Heart right ventricle (tissue), 16 donors: Measurements from ENCODE around the gene COL9A1. TPM values are rescaled to one million over a fixed set of nuclear protein-coding genes. Genes with fewer than 3 reads are reported as not detected.

Source experiments
- ATAC-seq, 8 donors: fragments of 200-7000 bp; cut with Tn5 transposase; one replicate each; pipeline ENCODE4 v1.9.1; 2020; ENCODE audit warnings: mild to moderate bottlenecking in 8 of 8, moderate library complexity in 8 of 8, moderate number of reproducible peaks in 1 of 8
- DNase-seq, 2 donors: peaks; one replicate each; pipeline ENCODE4 v3.0.0-alpha.2; 2020
- H3K27ac ChIP-seq, 10 donors: fragments of 200-600 bp; sonication (generic) in 2 of 10; one replicate each; pipeline versions ENCODE4 v1.5.0 to v1.8.0; 2020 to 2022; ENCODE audit warnings: mild to moderate bottlenecking in 3 of 10
- H3K27me3 ChIP-seq, 7 donors: fragments of 200-600 bp; one replicate each; pipeline ENCODE4 v1.8.0; 2021 to 2022; ENCODE audit warnings: mild to moderate bottlenecking in 2 of 7
- H3K36me3 ChIP-seq, 9 donors: fragments of 200-600 bp; sonication (generic) in 1 of 9; one replicate each; pipeline versions ENCODE4 v1.5.0 to v1.8.0; 2020 to 2022; ENCODE audit warnings: mild to moderate bottlenecking in 2 of 9
- H3K4me1 ChIP-seq, 9 donors: fragments of 200-600 bp; sonication (generic) in 1 of 9; one replicate each; pipeline versions ENCODE4 v1.5.0 to v1.8.0; 2020 to 2022; ENCODE audit warnings: mild to moderate bottlenecking in 4 of 9
- H3K4me3 ChIP-seq, 10 donors: fragments of 200-600 bp; sonication (generic) in 2 of 10; one replicate each; pipeline versions ENCODE4 v1.5.0 to v1.8.0; 2020 to 2022; ENCODE audit warnings: mild to moderate bottlenecking in 7 of 10, moderate library complexity in 2 of 10
- H3K9me3 ChIP-seq, 11 donors: fragments of 200-600 bp in 10 of 11; sonication (generic) in 2 of 11; one replicate each; pipeline versions ENCODE4 v1.5.0 to v1.8.0; 2013 to 2022; ENCODE audit warnings: mild to moderate bottlenecking in 2 of 11, control low read depth in 1 of 11, moderate library complexity in 1 of 11
- CTCF ChIP-seq, 9 donors: fragments of 200-600 bp; sonication (generic) in 2 of 9; IDR thresholded peaks; one replicate each; pipeline versions ENCODE4 v1.5.0 to v1.8.0; 2021 to 2022; ENCODE audit warnings: antibody characterized with exemption in 9 of 9, mild to moderate bottlenecking in 5 of 9, moderate library complexity in 1 of 9
- WGBS, 2 donors: extraction: QIAGEN DNeasy Blood & Tissue Kit; methylation state at CpG; one replicate each; pipeline ENCODE4 v1.1.7; 2013; ENCODE audit warnings: inconsistent platforms in 1 of 2; 5-methylcytosine and 5-hydroxymethylcytosine counted together
- intact Hi-C, 10 donors: fragments of 100-400 bp; cut with DNase I; formaldehyde crosslinking; loops; one replicate each; pipeline versions ENCODE4 v1.11.1 to v1.14.2; 2022
- polyA plus RNA-seq, 2 donors: library from polyadenylated mRNA; stranded (reverse); fragments of 200-250 nt; gene quantifications; one replicate each; pipeline ENCODE4 v1.2.3, GENCODE V29; 2013
- total RNA-seq, 10 donors: library from RNA; stranded (reverse); fragmentation: NEBNext Ultra II Directional in 3 of 10; extraction: Animal tissue kit (Norgen Biotek cat#: 25700) in 3 of 10; gene quantifications; one replicate each; pipeline versions ENCODE4 v1.2.1 to v1.2.4, GENCODE V29; 2021 to 2023
- donor health status: Arrhythmogenic right ventricular cardiomyopathy.
- donor health status: ischemic (EF 13 %, LVEDD 7.1; RV severe dilation, severe dysfunction).
- donor health status: healthy with polysubstance abuse.
- donor health status: DM: no; HTN: yes; CAD: no.
- donor health status: DM: no; HTN: no; CAD: no.
- donor health status: ischemic (EF 25% LVEDD 6.9; RV normal size, moderate dysfunction).
- donor health status: ischemic (EF 25% LVEDD 5.7; RV mildly dilated, moderate dysfunction).
- donor health status: healthy.
- donor health status: DM: yes; HTN: yes; CAD: no.
- donor health status: Ischemic cardiomyopathy.
- donor health status: ischemic (EF 35%, LVEDD 5.7; RV mildly dilated, moderate dysfunction).
- donor health status: nonischemic (EF 11% LVEDD 7.7; RV severe dilation, severe dysfunction).
- donor health status: DM: yes; HTN: yes; CAD: no.
- donor health status: PGD.
- donor health status: ischemic (EF 29% LVEDD 5.4; RV normal size, mild dysfunction).
- donor health status: nonischemic (EF 23%, LVEDD 6.1; RV moderate dilation, normal function).

The COL9A1 gene
- total and polyA plus RNA-seq, 12 donors: 0.16 to 5.2 (median 0.51) TPM; not detected in 1

- Histone ChIP-seq H3K27me3 (no peaks in the 10 kb centered on the region), H3K9me3 (peaks cover 0 to 15% (median 0%) of the 10 kb centered on the region in 11 donors), H3K4me3 (no peak overlapping the region), H3K36me3 (no peaks in the 10 kb centered on the region), H3K4me1 (no peaks in the 10 kb centered on the region), H3K27ac (no peak overlapping the region)
- intact Hi-C loops: no loop called here
- ATAC-seq: no peak
- DNase-seq: no peak
- no peak for TF ChIP-seq CTCF (IDR thresholded peaks at IDR 0.05)
Observed at GRCh38 chr6:70338775-70339174, 35.9 kb upstream of the COL9A1 start.

DNA sequence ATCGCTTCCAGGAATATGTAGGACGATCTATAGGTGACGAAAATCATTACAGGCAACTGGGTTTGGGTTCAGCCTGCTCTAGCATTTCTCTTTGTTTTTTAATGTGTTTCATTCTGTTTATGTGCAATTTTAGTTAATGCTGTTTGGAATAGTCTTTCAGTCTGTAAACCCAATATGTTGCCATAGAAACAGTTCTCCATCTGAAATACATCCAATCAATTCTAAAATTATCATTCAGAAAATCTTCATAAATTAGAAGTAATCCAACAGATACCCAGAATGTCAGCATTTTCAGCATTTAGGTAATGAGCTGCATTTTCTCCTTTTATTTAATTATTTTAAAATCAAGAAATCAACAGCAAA is 34.8 kb upstream of the COL9A1 start:
- intact Hi-C loops: no loop called here
- ATAC-seq (no peak), DNase-seq (no peak)
- Histone ChIP-seq H3K4me3 (no peak overlapping the region), H3K27ac (no peak overlapping the region), H3K27me3 (no peaks in the 10 kb centered on the region), H3K36me3 (no peaks in the 10 kb centered on the region), H3K9me3 (peaks cover 0 to 15% (median 0%) of the 10 kb centered on the region in 11 donors), H3K4me1 (no peaks in the 10 kb centered on the region)
- WGBS, 2 donors: 48 to 58% methylated on average over 3 of the region's 3 CpGs
- TF ChIP-seq CTCF (IDR thresholded peaks at IDR 0.05): no peak

DNA sequence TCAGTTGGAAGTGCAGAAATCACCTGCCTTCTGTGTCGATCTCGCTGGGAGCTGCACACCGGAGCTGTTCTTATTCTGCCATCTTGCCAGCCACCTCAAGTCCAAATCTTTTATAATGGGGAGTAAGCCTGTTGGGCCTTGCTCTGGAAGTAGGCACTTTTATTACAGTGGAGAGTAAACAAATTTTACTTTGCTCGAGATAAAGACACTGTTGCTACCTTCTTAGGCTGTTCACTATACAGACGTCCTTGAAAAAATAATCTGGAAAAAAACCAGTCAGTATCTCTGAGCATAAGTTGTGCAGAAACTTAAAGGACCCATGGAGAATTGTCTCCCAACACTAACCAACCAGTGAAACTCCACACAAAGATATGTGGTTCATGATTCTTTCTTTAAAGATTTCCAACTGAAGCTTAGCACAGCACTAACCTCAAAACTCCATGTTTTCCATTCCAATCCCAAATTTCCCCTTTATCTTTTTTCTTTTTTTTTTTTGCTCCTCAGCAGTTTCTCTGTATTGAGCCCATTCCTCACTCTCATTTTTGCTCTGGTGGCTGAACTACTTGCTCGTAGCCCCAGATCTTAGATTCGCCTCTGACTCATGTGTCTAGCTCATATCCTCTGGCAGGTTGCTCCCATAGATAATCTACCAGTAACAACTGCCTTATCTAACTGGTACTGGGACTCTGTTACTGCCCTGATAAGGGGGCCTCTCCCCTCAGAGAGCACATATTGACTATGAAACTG is 34.3 kb upstream of the COL9A1 start:
- H3K4me1 ChIP-seq: no peaks in the 10 kb centered on the region
- 56 to 70% methylated on average over 7 of the region's 7 CpGs for WGBS, 2 donors
- H3K9me3 ChIP-seq: peaks cover 0 to 15% (median 0%) of the 10 kb centered on the region in 11 donors
- ATAC-seq (no peak), DNase-seq (no peak)
- TF ChIP-seq CTCF (IDR thresholded peaks at IDR 0.05): no peak
- no peaks in the 10 kb centered on the region for H3K36me3 ChIP-seq
- intact Hi-C loops: no loop called here
- no peak overlapping the region for H3K4me3 ChIP-seq
- H3K27ac ChIP-seq: no peak overlapping the region
- no peaks in the 10 kb centered on the region for H3K27me3 ChIP-seq

DNA sequence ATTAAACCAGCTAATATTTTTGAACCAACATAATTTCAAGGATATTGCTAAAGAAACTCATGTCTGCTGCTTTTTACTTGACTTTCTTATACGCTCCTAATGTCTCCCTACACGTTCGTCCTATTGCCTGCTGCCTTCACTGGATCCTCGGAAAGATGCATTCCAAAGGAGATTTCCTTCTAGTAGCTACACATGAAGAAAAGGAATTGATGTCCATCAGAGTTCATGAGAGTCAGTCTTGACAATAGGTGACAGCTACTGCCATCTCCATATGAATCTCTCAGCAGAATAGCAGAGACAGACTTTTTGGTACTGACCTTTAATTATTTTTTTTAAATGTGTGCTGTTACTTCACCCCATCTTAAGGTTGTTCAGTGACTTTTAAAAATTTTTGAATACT is 24.2 kb upstream of the COL9A1 start:
- intact Hi-C loops: no loop called here
- Histone ChIP-seq H3K36me3 (no peaks in the 10 kb centered on the region), H3K9me3 (no peaks in the 10 kb centered on the region), H3K27me3 (no peaks in the 10 kb centered on the region), H3K27ac (no peak overlapping the region), H3K4me3 (no peak overlapping the region), H3K4me1 (peaks cover 0 to 8% (median 0%) of the 10 kb centered on the region in 9 donors)
- WGBS, 2 donors: 59 to 78% methylated on average over 4 of the region's 4 CpGs
- no peak for DNase-seq
- no peak for TF ChIP-seq CTCF (IDR thresholded peaks at IDR 0.05)
- no peak for ATAC-seq
